MM.1S (cell line): ENCODE data around the gene TUBB2B.
"Not testable (repeated sequence)": the region's sequence is repeated elsewhere in the genome, so short reads cannot be mapped to it uniquely, and the experiment has no call there.

Experiments
- DNase-seq: peaks from one replicate; pipeline ENCODE4 v3.0.0-alpha.2; 2015
- H2AFZ ChIP-seq: fragments of 300-600 bp; sonication (generic); 2 replicates; pipeline ENCODE4 v1.6.0; 2016; ENCODE audit warnings: antibody characterized with exemption, low read length
- H3F3A ChIP-seq: fragments of 300-600 bp; sonication (generic); 2 replicates; pipeline ENCODE4 v1.6.1; 2016; ENCODE audit warnings: mild to moderate bottlenecking, antibody characterized with exemption, low read length, moderate library complexity, mixed read lengths; ENCODE audit not compliant: insufficient read depth
- H3K27ac ChIP-seq: fragments of 300-600 bp; sonication (generic); 2 replicates; pipeline ENCODE4 v1.5.1; 2016; ENCODE audit warnings: mild to moderate bottlenecking, low read length
- H3K27me3 ChIP-seq: fragments of 300-600 bp; sonication (generic); replicated peaks from 2 replicates; pipeline ENCODE4 v1.6.0; 2016; ENCODE audit warnings: low read length; ENCODE audit not compliant: insufficient read depth
- H3K36me3 ChIP-seq: fragments of 300-600 bp; sonication (generic); replicated peaks from 2 replicates; pipeline ENCODE4 v1.6.1; 2016; ENCODE audit warnings: mild to moderate bottlenecking, low read length, mixed read lengths; ENCODE audit not compliant: insufficient read depth
- H3K4me1 ChIP-seq: fragments of 300-600 bp; sonication (generic); 2 replicates; pipeline ENCODE4 v1.6.1; 2016; ENCODE audit warnings: low read length, mixed read lengths
- H3K4me2 ChIP-seq: fragments of 300-600 bp; sonication (generic); 2 replicates; pipeline ENCODE4 v1.6.0; 2016; ENCODE audit warnings: low read depth, low read length
- H3K4me3 ChIP-seq: fragments of 300-600 bp; sonication (generic); 2 replicates; pipeline ENCODE4 v1.5.1; 2016; ENCODE audit warnings: low read length, mixed read lengths
- H3K79me2 ChIP-seq: fragments of 300-600 bp; sonication (generic); 2 replicates; pipeline ENCODE4 v1.6.1; 2016; ENCODE audit warnings: mixed run types, low read length, mixed read lengths
- H3K9ac ChIP-seq: fragments of 300-600 bp; sonication (generic); 2 replicates; pipeline ENCODE4 v1.6.1; 2016; ENCODE audit warnings: low read length, mixed read lengths
- H3K9me2 ChIP-seq: fragments of 300-600 bp; sonication (generic); replicated peaks from 2 replicates; pipeline ENCODE4 v1.6.1; 2016; ENCODE audit warnings: mild to moderate bottlenecking, low read length, mixed read lengths; ENCODE audit not compliant: insufficient read depth
- H3K9me3 ChIP-seq: fragments of 300-600 bp; sonication (generic); replicated peaks from 2 replicates; pipeline ENCODE4 v1.6.1; 2016; ENCODE audit warnings: mild to moderate bottlenecking, low read length, mixed read lengths; ENCODE audit not compliant: insufficient read depth
- H4K20me1 ChIP-seq: fragments of 300-600 bp; sonication (generic); 2 replicates; pipeline ENCODE4 v1.6.1; 2016; ENCODE audit warnings: mild to moderate bottlenecking, low read length, moderate library complexity, mixed read lengths; ENCODE audit not compliant: insufficient read depth
- CTCF ChIP-seq: fragments of 300-600 bp; sonication (generic); IDR thresholded peaks from 2 replicates; pipeline ENCODE4 v1.5.1; 2016; ENCODE audit warnings: antibody characterized with exemption, low read length, mixed read lengths
- EZH2 ChIP-seq: fragments of 300-600 bp; sonication (generic); optimal IDR thresholded peaks from 2 replicates; pipeline ENCODE3; 2017; ENCODE audit warnings: low read depth, mild to moderate bottlenecking, antibody characterized with exemption, low read length, mixed read lengths
- EZH2phosphoT487 ChIP-seq: fragments of 300-600 bp; sonication (generic); IDR thresholded peaks from 2 replicates; pipeline ENCODE4 v1.6.1; 2018; ENCODE audit warnings: antibody characterized with exemption, low read length

TUBB2B gene

GRCh38 chr6:3199382-3199781 lies 28.1 kb downstream of the TUBB2B start:
- Histone ChIP-seq H3K9me3 (no peaks in the 10 kb centered on the region), H3K79me2 (no peaks in the 10 kb centered on the region), H3K9me2 (no peaks in the 10 kb centered on the region), H3K4me3 (no peak overlapping the region), H3K27me3 (no peaks in the 10 kb centered on the region), H3F3A (no peaks in the 10 kb centered on the region), H3K4me1 (peaks cover 4% of the 10 kb centered on the region; the same call in 1 of the 2 replicates), H3K36me3 (no peaks in the 10 kb centered on the region), H4K20me1 (no peaks in the 10 kb centered on the region), H3K4me2 (no peak overlapping the region), H3K27ac (no peak overlapping the region), H2AFZ (no peak overlapping the region), H3K9ac (no peak overlapping the region)
- TF ChIP-seq EZH2phosphoT487, result no peak
- TF ChIP-seq EZH2, result no peak
- TF ChIP-seq CTCF, result no peak
- no peak for DNase-seq

GRCh38 chr6:3197734-3198133 lies 29.7 kb downstream of the TUBB2B start:
- H3K4me3 ChIP-seq, H3F3A ChIP-seq, H3K9me3 ChIP-seq, H3K36me3 ChIP-seq, H3K9ac ChIP-seq, DNase-seq, H4K20me1 ChIP-seq, H3K27ac ChIP-seq, H3K4me1 ChIP-seq, H3K27me3 ChIP-seq, H3K4me2 ChIP-seq, H3K9me2 ChIP-seq, H3K79me2 ChIP-seq, H2AFZ ChIP-seq: not testable (repeated sequence)

- H3K4me2 ChIP-seq, result no peak overlapping the region
- no peaks in the 10 kb centered on the region for H3K9me2 ChIP-seq
- no peak overlapping the region for H3K27ac ChIP-seq
- no peaks in the 10 kb centered on the region for H3K4me1 ChIP-seq
- H3K4me3 ChIP-seq, result no peak overlapping the region
- no peaks in the 10 kb centered on the region for H3K9me3 ChIP-seq
- no peaks in the 10 kb centered on the region for H3K27me3 ChIP-seq
- no peaks in the 10 kb centered on the region for H3K36me3 ChIP-seq
- no peaks in the 10 kb centered on the region for H3F3A ChIP-seq
- no peak for DNase-seq
- no peak overlapping the region for H2AFZ ChIP-seq
- TF ChIP-seq EZH2phosphoT487 (no peak), CTCF (no peak), EZH2 (no peak)
- no peak overlapping the region for H3K9ac ChIP-seq
- H3K79me2 ChIP-seq, result no peaks in the 10 kb centered on the region
- no peaks in the 10 kb centered on the region for H4K20me1 ChIP-seq
These were observed 30.7 kb downstream of the TUBB2B start for GRCh38 chr6:3196770-3197169.

GRCh38 chr6:3195695-3196497 lies 31.6 kb downstream of the TUBB2B start:
- no peak for DNase-seq
- no peak for TF ChIP-seq EZH2
- no peak for TF ChIP-seq EZH2phosphoT487
- TF ChIP-seq CTCF, result no peak
- Histone ChIP-seq H3K4me3 (no peak overlapping the region), H3K36me3 (no peaks in the 10 kb centered on the region), H3K9ac (no peak overlapping the region), H3K4me2 (no peak overlapping the region), H3K27me3 (no peaks in the 10 kb centered on the region), H3K9me3 (no peaks in the 10 kb centered on the region), H2AFZ (no peak overlapping the region), H3K9me2 (no peaks in the 10 kb centered on the region), H3K79me2 (no peaks in the 10 kb centered on the region), H3K27ac (no peak overlapping the region), H3F3A (no peaks in the 10 kb centered on the region), H4K20me1 (no peaks in the 10 kb centered on the region), H3K4me1 (no peaks in the 10 kb centered on the region)
